ENCODE results near the gene NOXO1.
"Not testable (repeated sequence)": the region's sequence is repeated elsewhere in the genome, so short reads cannot be mapped to it uniquely, and the experiment has no call there.

The NOXO1 gene

DNA sequence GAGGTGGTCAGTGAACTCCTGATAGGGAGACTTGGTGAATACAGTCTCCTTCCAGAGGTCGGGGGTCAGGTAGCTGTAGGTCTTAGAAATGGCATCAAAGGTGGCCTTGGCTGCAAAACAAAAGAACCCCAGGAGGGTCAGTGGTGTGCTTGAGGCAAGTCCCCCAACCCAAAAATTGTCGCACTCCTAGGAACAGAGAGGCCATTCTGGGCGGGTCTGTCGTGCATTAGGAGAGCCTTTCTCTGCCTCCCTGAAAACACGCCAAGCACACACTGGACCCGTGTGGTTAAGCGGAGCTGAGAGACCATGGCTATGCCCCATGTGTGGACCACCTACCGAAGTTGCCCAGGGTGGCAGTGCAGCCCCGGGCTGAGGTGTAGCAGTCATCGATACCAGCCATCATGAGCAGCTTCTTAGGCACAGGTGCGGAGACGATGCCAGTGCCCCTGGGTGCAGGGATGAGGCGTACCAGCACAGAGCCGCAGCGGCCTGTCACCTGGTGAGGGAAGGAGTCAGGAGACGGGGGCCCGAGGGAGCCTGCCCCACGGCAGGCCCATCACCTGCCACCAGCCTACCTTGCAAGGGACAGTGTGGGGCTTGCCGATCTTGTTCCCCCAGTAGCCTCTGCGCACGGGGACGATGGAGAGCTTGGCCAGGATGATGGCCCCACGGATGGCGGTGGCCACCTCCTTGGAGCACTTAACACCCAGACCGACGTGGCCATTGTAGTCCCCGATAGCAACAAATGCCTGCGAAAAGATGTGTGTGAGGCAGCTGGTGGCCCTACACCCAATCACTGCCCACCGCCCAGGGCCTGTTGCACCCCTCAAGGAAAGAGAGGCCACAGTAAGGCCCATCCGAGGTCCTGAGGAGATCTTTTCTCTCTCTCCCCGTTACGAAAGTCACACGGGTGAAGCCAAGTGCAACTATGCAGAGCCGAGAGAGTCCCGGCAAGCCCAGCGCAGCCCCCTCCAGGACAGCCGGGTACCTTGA lies 18.8 kb downstream of the NOXO1 start:
- DNase-seq (ENCODE audit: low read depth in 2 of 2), result not testable (repeated sequence)

- no peak for DNase-seq (ENCODE audit: low read depth in 2 of 2)
Measured at GRCh38 chr16:1961651-1962067, 19.6 kb downstream of the NOXO1 start.

DNA sequence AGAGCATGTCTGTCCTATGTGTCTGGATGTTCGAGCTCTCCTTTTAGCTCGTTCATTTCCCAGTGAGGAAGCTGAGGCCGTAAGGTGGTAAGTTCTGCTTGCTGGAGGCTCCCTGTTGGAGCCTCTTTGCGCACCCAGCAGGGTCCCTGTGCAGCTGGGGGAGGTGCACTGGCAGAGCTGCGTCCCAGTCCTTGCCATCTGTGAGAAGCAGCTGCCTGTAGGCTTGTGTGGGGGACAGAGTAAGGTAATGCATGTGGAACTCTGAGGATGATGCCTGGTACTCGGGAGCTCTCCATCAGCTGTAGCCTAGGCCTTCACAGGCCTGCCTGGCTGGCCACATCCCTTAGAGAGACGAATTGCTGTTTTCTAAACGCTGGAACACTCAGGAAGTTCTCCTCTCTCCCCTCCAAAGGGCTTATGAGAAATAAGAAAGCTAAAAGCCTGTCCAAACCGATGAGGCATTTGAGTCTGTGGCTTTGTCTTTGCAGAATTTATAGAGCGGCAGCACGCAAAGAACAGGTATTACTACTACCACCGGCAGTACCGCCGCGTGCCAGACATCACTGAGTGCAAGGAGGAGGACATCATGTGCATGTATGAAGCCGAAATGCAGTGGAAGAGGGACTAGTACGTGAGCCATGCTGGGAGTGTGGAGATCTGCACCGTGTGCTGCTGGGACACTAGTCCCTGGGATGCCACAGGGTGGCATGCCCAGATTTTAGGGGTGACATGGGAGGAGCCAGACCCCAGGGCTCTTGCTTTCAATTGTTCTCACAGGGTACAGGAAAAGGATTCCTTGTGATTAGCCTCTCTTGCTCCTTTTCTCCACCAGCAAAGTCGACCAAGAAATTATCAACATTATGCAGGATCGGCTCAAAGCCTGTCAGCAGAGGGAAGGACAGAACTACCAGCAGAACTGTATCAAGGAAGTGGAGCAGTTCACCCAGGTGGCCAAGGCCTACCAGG lies 20.3 kb downstream of the NOXO1 start:
- no peak for DNase-seq (ENCODE audit: low read depth in 2 of 2)

GRCh38 chr16:1959269-1960039 lies 21.8 kb downstream of the NOXO1 start, which contains the start of gene NDUFB10:
Gene NDUFB10 (plus strand): TSS chr16:1959538. CDS start chr16:1959625, 87 bp downstream.
- peak; percentile 72 to 87 for DNase-seq (ENCODE audit: low read depth in 2 of 2)

DNA sequence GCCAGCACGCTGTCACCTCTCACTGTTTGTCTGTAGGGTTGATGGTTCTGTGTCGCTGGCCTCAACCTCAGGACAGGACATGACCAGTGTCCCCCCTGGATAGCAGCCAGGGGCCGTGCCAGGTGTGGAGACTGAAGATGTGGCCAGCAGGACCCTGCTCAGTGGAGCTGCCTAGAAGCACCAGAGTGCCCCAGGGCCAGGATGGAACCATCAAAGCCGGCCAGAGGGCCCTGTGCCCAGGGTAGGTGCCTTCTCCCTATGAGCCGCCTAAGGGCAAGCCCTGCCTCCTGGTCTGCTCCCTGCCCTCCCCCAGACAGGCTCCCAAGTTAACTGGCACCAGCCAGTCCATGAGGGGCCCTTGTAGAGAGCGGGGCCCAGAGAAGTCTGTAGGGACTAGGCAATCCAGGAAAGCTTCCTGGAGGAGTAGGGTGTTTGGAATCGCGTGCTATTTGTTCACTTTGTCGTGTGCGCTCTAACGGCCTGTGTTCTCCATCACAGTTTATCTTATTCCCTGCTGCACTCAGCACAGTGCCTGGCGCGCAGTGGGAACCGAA lies 22.5 kb downstream of the NOXO1 start:
- DNase-seq (ENCODE audit: low read depth in 2 of 2), result no peak

DNA sequence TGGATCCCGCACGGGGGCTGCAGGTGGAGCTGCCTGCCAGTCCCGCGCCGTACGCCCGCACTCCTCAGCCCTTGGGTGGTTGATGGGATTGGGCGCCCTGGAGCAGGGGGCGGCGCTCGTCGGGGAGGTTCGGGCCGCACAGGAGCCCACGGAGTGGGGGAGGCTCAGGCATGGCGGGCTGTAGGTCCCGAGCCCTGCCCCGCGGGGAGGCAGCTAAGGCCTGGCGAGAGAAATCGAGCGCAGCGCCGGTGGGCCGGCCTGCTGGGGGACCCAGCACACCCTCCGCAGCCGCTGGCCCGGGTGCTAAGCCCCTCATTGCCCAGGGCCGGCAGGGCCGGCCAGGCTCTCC lies 23.2 kb downstream of the NOXO1 start:
- not testable (repeated sequence) for DNase-seq (ENCODE audit: low read depth in 2 of 2)

DNA sequence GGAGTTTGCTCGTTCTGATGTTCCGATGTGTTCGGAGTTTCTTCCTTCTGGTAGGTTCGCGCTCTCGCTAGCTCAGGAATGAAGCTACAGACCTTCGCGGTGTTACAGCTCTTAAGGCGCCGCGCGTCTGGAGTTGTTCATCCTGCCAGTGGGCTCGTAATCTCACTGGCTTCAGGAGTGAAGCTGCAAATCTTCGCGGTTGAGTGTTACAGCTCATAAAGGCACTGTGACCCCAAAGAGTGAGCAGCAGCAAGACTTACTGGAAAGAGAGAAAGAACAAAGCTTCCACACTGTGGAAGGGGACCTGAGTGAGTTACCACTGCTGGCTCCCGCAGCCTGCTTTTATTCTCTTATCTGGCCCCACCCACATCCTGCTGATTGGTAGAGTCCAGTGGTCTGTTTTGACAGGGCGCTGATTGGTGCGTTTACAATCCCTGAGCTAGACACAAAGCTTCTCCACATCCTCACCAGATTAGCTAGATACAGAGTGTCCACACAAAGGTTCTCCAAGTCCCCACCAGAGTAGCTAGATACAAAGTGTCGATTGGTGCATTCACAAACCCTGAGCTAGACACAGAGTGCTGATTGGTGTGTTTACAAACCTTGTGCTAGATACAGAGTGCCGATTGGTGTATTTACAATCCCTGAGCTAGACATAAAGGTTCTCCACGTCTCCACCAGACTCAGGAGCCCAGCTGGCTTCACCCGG lies 23.7 kb downstream of the NOXO1 start:
- DNase-seq (ENCODE audit: low read depth in 2 of 2), result not testable (repeated sequence)

DNA sequence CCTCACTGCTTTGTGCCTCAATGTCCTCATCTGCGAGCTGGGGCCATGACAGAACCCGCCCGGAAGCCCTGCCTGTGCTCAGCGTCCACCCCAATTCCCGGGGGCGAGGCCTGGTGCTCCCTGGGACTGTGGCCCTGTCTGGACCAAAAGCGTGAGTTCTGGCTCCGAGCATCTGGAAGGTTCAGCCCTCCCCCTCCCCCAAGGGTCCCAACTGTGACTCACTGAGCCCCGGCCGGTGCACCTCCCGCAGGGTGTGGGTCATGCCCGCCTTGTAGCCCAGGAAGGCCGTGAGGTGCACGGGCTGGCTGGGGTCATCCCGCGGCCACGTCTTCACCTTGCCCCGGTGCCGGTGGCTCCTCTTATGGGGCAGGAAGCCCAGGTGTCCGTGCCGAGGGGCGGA lies 27.5 kb downstream of the NOXO1 start:
- DNase-seq (ENCODE audit: low read depth in 2 of 2), result no peak

DNA sequence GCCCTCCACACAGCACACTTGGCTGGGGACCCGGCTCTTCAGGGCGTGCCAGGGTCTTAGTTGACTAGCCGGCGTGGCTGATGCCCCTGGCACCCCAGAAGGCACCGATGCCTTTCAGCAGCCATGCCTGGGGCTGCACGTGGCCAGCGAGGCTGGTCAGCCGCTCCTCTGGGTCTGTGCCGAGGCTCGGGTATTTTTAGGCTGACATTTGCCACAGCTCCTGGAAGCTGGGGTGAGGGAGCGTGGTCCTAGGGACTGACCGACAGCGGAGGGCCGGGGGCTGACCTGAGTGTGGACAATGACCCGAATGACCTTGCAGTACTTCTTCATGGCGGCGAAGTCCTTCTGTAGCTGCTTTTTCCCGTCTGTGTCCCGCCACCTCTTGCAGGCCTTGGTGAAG lies 30.7 kb downstream of the NOXO1 start:
- no peak for DNase-seq (ENCODE audit: low read depth in 2 of 2)

DNA sequence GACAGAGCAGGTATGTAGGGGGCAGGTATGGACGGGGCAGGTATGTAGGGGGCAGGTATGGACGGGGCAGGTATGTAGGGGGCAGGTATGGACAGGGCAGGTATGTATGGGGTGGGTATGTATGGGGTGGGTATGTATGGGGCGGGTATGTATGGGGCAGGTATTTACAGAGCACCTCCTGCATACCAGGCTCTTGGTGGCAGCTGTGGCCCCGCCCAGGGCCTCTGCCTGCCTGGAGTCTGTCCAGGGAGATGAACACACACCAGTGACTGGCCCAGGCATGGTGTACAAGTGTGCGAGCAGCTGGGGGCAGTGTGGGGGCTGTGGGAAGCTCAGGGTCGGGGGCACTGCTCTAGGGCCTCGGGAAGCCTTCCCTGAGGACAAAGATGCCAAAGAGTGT lies 31.2 kb downstream of the NOXO1 start:
- DNase-seq (ENCODE audit: low read depth in 2 of 2), result no peak

- no peak for DNase-seq (ENCODE audit: low read depth in 2 of 2)
Measured at GRCh38 chr16:1949507-1949906, 31.8 kb downstream of the NOXO1 start.

GRCh38 chr16:1947369-1947670 lies 33.9 kb downstream of the NOXO1 start:
- no peak for DNase-seq (ENCODE audit: low read depth in 2 of 2)

GRCh38 chr16:1946495-1947368 lies 34.5 kb downstream of the NOXO1 start:
- DNase-seq (ENCODE audit: low read depth in 2 of 2), result no peak

- no peak for DNase-seq (ENCODE audit: low read depth in 2 of 2)
Measured at GRCh38 chr16:1945559-1946391, 35.5 kb downstream of the NOXO1 start.

DNA sequence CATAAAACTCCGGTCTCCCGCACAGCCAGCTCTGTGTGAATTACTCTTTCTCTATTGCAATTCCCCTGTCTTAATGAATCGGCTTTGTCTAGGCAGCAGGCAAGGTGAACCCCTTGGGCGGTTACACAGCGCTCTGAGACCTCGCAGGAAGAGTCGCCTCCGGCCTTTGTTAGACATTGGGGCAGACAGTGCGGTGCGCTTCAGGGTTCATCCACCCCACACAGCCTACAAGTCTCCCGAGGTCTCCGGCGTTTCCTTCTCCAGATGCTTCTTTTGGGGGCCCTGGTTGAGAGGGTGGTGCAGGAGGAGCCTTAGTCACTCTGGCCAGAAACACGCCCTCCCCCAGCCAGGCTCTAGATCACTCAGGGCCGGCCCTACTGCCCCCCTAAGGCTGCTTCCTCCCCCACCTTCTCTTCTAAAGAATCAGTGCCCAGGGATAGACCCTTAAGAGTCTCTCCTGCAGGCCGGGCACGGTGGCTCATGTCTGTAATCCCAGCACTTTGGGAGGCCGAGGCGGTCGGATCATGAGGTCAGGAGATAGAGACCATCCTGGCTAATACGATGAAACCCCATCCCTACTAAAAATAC lies 36.6 kb downstream of the NOXO1 start:
- no peak for DNase-seq (ENCODE audit: low read depth in 2 of 2)

GRCh38 chr16:1942810-1943726 lies 38.2 kb downstream of the NOXO1 start, which contains the start of gene MSRB1:
Gene MSRB1 (minus strand): TSS chr16:1943199. CDS start chr16:1943156, 43 bp downstream.
- peak; percentile 98 to 99 for DNase-seq (ENCODE audit: low read depth in 2 of 2)

All from stimulated activated CD8-positive, alpha-beta memory T cell treated with anti-CD3 and anti-CD28 coated beads, Interleukin-7, amount 100 ng/mL, for 4 hours (primary cell).